Panc1 (cell line): ENCODE data around the gene NFE2L3.
"Not testable (repeated sequence)": the region's sequence is repeated elsewhere in the genome, so short reads cannot be mapped to it uniquely, and the experiment has no call there.

Experiments
- CTCF ChIP-seq: fragments of 450-650 bp; IDR thresholded peaks from 2 replicates; pipeline ENCODE4 v1.5.1; 2017; ENCODE audit warnings: mild to moderate bottlenecking
- POLR2AphosphoS5 ChIP-seq: IDR thresholded peaks from 2 replicates; pipeline ENCODE4 v1.6.1; 2012; ENCODE audit warnings: mild to moderate bottlenecking, low read depth, low read length, moderate library complexity

GRCh38 chr7:26148307-26148700 lies 3.7 kb upstream of the NFE2L3 start:
- not testable (repeated sequence) for TF ChIP-seq CTCF, POLR2AphosphoS5
